ENCODE measurements around the gene ABRACL. TPM values are rescaled to one million over a fixed set of nuclear protein-coding genes. Genes with fewer than 3 reads are reported as not detected.
A peak's percentile ranks its signal among the peaks of the same experiment; 100 is the strongest.

Gene ABRACL
- total RNA-seq, 4 donors from 2014 or later = 33.3 to 75.1 (median 42.5) TPM

- peak in 1 of 3 donors; percentile 20 for DNase-seq
- no peaks in the 10 kb centered on the region for H3K27me3 ChIP-seq
- H3K27ac ChIP-seq = peak overlapping the region; percentile 86 to 89 (median 88)
- TF ChIP-seq CTCF (IDR thresholded peaks at IDR 0.05) (no peak), POLR2A (IDR thresholded peaks at IDR 0.05) (no peak)
- H3K4me3 ChIP-seq = peak overlapping the region; percentile 49 to 93 (median 82)
- H3K36me3 ChIP-seq = no peaks in the 10 kb centered on the region
- H3K9me3 ChIP-seq = no peaks in the 10 kb centered on the region
- H3K4me1 ChIP-seq = peaks cover 0 to 14% (median 4%) of the 10 kb centered on the region in 4 donors
Measured at GRCh38 chr6:139028215-139028657, 309 bp upstream of the ABRACL start.

GRCh38 chr6:139029470-139030227 lies 1.1 kb downstream of the ABRACL start:
- Histone ChIP-seq H3K4me1 (peaks cover 0 to 14% (median 4%) of the 10 kb centered on the region in 4 donors), H3K27ac (peak overlapping the region; percentile 86 to 89 (median 88)), H3K9me3 (no peaks in the 10 kb centered on the region), H3K4me3 (peak overlapping the region; percentile 49 to 93 (median 82)), H3K27me3 (no peaks in the 10 kb centered on the region), H3K36me3 (no peaks in the 10 kb centered on the region)
- TF ChIP-seq CTCF (IDR thresholded peaks at IDR 0.05) (peak in 1 of 6 experiments; percentile 1), POLR2A (IDR thresholded peaks at IDR 0.05) (peak in 1 of 2 donors; percentile 35)
- peak; percentile 53 to 86 (median 83) for DNase-seq

GRCh38 chr6:139030228-139030963 lies 1.9 kb downstream of the ABRACL start:
- Histone ChIP-seq H3K36me3 (peaks cover 0 to 7% (median 0%) of the 10 kb centered on the region in 3 donors), H3K4me1 (peaks cover 0 to 14% (median 4%) of the 10 kb centered on the region in 4 donors), H3K27me3 (no peaks in the 10 kb centered on the region), H3K4me3 (peak overlapping the region in 3 of 4 donors; percentile 49 to 93 (median 76)), H3K27ac (peak overlapping the region in 3 of 4 donors; percentile 86 to 89 (median 87)), H3K9me3 (no peaks in the 10 kb centered on the region)
- DNase-seq = peak in 2 of 3 donors; percentile 73 to 75
- TF ChIP-seq POLR2A (IDR thresholded peaks at IDR 0.05) = no peak
- TF ChIP-seq CTCF (IDR thresholded peaks at IDR 0.05) = no peak

GRCh38 chr6:139037490-139037889 lies 8.9 kb downstream of the ABRACL start:
- no peak for DNase-seq
- Histone ChIP-seq H3K27me3 (no peaks in the 10 kb centered on the region), H3K4me3 (no peak overlapping the region), H3K27ac (no peak overlapping the region), H3K4me1 (no peaks in the 10 kb centered on the region), H3K36me3 (peaks cover 0 to 64% (median 0%) of the 10 kb centered on the region in 3 donors), H3K9me3 (no peaks in the 10 kb centered on the region)
- TF ChIP-seq POLR2A (IDR thresholded peaks at IDR 0.05) (no peak), CTCF (IDR thresholded peaks at IDR 0.05) (no peak)

- no peaks in the 10 kb centered on the region for H3K4me1 ChIP-seq
- no peak overlapping the region for H3K4me3 ChIP-seq
- H3K9me3 ChIP-seq = no peaks in the 10 kb centered on the region
- no peak overlapping the region for H3K27ac ChIP-seq
- TF ChIP-seq POLR2A (IDR thresholded peaks at IDR 0.05) (no peak), CTCF (IDR thresholded peaks at IDR 0.05) (no peak)
- peaks cover 0 to 41% (median 0%) of the 10 kb centered on the region in 3 donors for H3K36me3 ChIP-seq
- H3K27me3 ChIP-seq = no peaks in the 10 kb centered on the region
- no peak for DNase-seq
Measured at GRCh38 chr6:139044250-139044649, 15.7 kb downstream of the ABRACL start.
